Mucosa of descending colon (tissue), 3 donors: ENCODE data around the gene TMEM108. TPM values are rescaled to one million over a fixed set of nuclear protein-coding genes. Genes with fewer than 3 reads are reported as not detected.
A peak's percentile ranks its signal among the peaks of the same experiment; 100 is the strongest.

Experiments used
- ATAC-seq: fragments of 200-7000 bp; cut with Tn5 transposase; one replicate; pipeline ENCODE4 v1.9.1; 2020; ENCODE audit warnings: mild to moderate bottlenecking, moderate library complexity
- DNase-seq, 3 donors: peaks; one replicate each; pipeline ENCODE4 v3.0.0-alpha.2; 2020
- H3K36me3 ChIP-seq: fragments of 200-600 bp; one replicate; pipeline ENCODE4 v1.8.0; 2021; ENCODE audit warnings: low read depth, mild to moderate bottlenecking
- H3K4me1 ChIP-seq: fragments of 200-600 bp; one replicate; pipeline ENCODE4 v1.8.0; 2021; ENCODE audit warnings: low read depth, mild to moderate bottlenecking
- H3K4me3 ChIP-seq: fragments of 200-600 bp; one replicate; pipeline ENCODE4 v1.8.0; 2021; ENCODE audit warnings: mild to moderate bottlenecking
- H3K9me3 ChIP-seq: fragments of 200-600 bp; one replicate; pipeline ENCODE4 v1.8.0; 2021; ENCODE audit warnings: mild to moderate bottlenecking
- CTCF ChIP-seq: fragments of 200-600 bp; IDR thresholded peaks from one replicate; pipeline ENCODE4 v1.8.0; 2022; ENCODE audit warnings: antibody characterized with exemption, mild to moderate bottlenecking
- intact Hi-C, 2 donors: fragments of 100-400 bp; cut with DNase I in 1 of 2; cut with micrococcal nuclease in 1 of 2; formaldehyde crosslinking; loops; one replicate each; pipeline versions ENCODE4 v1.11.0 to v1.11.1; 2022; cut with DNase I, micrococcal nuclease
- total RNA-seq, 3 donors: library from RNA; stranded (reverse); fragmentation: NEBNext Ultra II Directional in 2 of 3; extraction: Animal tissue kit (Norgen Biotek cat#: 25700) in 2 of 3; gene quantifications; one replicate each; pipeline versions ENCODE4 v1.2.1 to v1.2.4, GENCODE V29; 2021 to 2023
- donor health status: DM: no; HTN: no; CAD: no; lungs with moderate emphysema.
- donor health status: DM: no; HTN: no; CAD: no.
- donor health status: DM: no; HTN: yes; CAD: no.

TMEM108 gene
- total RNA-seq, 3 donors from 2014 or later: 0.72 to 3.4 (median 1.1) TPM

GRCh38 chr3:133161656-133162055 lies 123.5 kb downstream of the TMEM108 start:
- intact Hi-C loops: no loop called here
- Histone ChIP-seq H3K4me3 (no peak overlapping the region), H3K36me3 (no peaks in the 10 kb centered on the region), H3K4me1 (no peaks in the 10 kb centered on the region), H3K9me3 (no peaks in the 10 kb centered on the region)
- ATAC-seq: no peak
- DNase-seq: no peak
- TF ChIP-seq CTCF: no peak

DNA sequence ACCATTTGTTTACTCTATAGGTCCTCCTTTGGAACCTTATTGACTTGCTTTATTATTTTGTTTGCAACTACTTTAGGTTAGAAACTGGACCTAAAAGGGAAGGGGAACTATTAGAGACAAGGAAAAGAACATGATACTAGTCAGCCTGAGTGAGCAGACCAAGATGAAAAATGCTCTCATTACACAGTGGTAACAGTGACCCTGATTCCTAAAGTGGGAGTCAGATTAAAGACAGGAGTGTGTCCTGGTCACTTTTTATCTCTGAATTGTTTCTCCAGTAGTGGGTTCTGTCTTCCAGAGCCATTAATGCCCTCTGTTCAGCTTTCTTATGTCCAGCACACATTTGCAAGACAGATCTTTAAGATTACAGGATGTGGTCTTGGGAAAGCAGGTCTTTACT lies 124.1 kb downstream of the TMEM108 start:
- TF ChIP-seq CTCF: no peak
- no peak overlapping the region for H3K4me3 ChIP-seq
- DNase-seq: no peak
- H3K4me1 ChIP-seq: no peaks in the 10 kb centered on the region
- intact Hi-C loops: no loop called here
- no peak for ATAC-seq
- no peaks in the 10 kb centered on the region for H3K9me3 ChIP-seq
- H3K36me3 ChIP-seq: no peaks in the 10 kb centered on the region

GRCh38 chr3:133162670-133163305 lies 124.6 kb downstream of the TMEM108 start:
- Histone ChIP-seq H3K9me3 (no peaks in the 10 kb centered on the region), H3K4me1 (no peaks in the 10 kb centered on the region), H3K36me3 (no peaks in the 10 kb centered on the region), H3K4me3 (no peak overlapping the region)
- intact Hi-C loops: no loop called here
- ATAC-seq (no peak), DNase-seq (no peak)
- no peak for TF ChIP-seq CTCF

DNA sequence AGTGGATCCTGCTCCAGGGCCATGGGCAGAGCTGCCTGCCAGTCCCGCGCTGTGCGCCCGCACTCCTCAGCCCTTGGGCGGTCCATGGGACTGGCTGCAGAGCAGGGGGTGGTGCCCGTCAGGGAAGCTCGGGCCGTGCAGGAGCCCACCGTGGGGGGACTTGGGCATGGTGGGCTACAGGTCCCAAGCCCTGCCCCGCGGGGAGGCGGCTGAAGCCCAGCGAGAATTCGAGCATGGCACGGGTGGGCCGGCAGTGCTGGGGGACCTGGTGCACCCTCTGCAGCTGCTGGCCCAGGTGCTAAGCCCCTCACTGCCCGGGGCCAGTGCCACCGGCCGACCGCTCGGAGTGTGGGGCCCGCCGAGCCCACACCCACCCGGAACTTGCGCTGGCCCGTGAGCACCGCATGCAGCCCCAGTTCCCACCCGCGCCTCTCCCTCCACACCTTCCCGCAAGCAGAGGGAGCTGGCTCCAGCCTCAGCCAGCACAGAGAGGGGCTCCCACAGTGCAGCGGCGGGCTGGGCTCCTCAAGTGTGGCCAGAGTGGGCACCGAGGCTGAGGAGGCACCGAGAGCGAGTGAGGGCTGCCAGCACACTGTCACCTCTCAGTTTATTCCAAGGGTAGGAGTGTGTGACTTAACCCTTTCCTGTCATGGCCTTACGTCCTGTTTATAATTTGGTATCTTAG lies 129.3 kb downstream of the TMEM108 start:
- Histone ChIP-seq H3K36me3 (no peaks in the 10 kb centered on the region), H3K4me1 (no peaks in the 10 kb centered on the region), H3K9me3 (no peaks in the 10 kb centered on the region), H3K4me3 (no peak overlapping the region)
- DNase-seq: peak in 1 of 3 donors; percentile 41
- TF ChIP-seq CTCF: no peak
- ATAC-seq: no peak
- intact Hi-C loops: no loop called here

- TF ChIP-seq CTCF: no peak
- ATAC-seq (no peak), DNase-seq (no peak)
- Histone ChIP-seq H3K4me1 (no peaks in the 10 kb centered on the region), H3K9me3 (no peaks in the 10 kb centered on the region), H3K36me3 (no peaks in the 10 kb centered on the region), H3K4me3 (no peak overlapping the region)
- intact Hi-C loops: no loop called here
These were observed 129.8 kb downstream of the TMEM108 start for GRCh38 chr3:133168025-133168401.
